GM19467 (cell line): ENCODE results near the gene ENO2.

Source experiments
- ATAC-seq: cut with Tn5 transposase; IDR thresholded peaks from one replicate; pipeline ENCODE4 v1.9.1; 2021; ENCODE audit warnings: mild to moderate bottlenecking, moderate library complexity; ENCODE audit not compliant: unreplicated experiment

Gene ENO2

DNA sequence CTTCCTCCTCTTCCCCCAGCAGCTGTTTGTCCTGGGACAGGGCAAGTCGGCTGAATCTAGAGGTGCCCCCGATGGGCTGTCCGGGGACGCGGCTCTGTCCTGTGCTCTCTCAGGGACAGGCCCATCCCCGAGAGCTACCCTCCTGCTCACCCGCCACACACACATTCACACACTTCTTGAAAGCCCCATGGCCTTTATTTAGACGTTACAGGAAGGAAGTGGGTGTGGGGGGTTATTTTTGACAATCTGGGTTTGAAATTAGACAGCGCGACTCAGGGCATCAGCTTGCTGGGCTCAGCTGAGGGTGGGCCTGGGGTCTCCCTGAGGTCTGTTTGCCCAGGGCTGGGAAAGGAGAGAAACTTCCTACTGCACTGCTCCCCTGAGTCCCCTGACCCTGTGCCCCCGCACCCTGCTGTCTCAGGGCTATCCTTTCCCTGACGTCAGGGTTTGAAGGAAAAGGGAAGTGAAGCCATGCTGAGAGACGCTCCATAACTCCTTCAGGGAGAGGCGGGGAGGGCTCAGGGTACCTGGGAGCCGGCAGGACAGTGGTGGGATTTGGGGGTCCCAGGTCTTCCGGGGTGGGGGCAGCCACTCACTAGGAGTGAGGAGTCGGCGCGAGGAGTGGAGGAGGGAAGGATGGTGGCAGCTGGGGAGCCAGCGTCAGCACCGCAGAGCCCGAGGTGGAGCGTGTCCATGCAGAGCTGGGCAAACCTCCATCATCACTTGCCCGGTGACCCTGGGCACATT is 44.9 kb downstream of the ENO2 start:
- peak; percentile 35 for ATAC-seq

DNA sequence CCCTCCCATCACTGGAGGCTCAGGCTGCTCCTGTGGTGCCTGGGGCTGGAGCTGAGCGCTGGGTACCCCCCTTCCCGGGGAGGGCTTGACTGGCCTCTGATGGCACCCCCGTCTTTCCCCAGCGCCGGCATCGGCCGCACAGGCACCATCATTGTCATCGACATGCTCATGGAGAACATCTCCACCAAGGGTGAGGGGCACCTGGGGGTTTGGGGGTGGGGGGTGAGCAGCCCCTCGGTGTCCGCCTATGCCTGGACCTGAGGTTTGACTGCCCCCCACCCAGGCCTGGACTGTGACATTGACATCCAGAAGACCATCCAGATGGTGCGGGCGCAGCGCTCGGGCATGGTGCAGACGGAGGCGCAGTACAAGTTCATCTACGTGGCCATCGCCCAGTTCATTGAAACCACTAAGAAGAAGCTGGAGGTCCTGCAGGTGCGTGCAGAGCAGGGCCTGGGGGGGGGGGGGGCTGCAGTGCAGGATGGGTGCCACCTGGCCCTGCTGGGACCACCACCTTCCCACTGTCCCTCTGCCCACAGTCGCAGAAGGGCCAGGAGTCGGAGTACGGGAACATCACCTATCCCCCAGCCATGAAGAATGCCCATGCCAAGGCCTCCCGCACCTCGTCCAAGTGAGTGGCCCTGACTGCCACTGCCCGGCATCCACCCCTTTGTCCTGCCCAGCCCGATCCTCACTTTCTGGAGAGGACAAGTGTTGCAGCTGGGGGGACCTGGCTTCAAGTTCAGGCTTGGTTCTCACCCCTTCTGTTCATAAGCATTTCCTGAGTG is 45.6 kb downstream of the ENO2 start:
- no peak for ATAC-seq

DNA sequence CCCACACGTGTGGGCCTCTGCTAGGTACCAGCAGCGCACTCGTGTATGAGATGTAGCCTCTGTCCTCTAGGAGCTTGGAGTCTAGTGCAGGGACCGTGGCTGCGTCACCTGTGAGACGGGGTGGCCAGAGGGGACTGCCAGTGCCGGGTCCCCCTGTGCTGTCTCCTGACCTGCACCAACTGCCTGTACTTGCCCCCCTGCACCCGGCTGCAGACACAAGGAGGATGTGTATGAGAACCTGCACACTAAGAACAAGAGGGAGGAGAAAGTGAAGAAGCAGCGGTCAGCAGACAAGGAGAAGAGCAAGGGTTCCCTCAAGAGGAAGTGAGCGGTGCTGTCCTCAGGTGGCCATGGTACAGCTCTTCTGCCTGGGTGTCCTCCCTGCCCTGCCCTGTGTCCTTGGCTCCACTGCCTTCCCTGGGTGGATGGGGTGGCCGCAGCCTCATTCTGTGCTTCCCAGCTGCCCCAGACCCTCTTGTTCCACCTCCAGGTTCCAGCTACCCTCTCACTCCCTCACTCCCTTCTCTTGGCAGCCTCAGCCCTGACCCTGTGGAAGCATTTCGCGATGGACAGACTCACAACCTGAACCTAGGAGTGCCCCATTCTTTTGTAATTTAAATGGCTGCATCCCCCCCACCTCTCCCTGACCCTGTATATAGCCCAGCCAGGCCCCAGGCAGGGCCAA is 46.4 kb downstream of the ENO2 start:
- ATAC-seq: no peak

DNA sequence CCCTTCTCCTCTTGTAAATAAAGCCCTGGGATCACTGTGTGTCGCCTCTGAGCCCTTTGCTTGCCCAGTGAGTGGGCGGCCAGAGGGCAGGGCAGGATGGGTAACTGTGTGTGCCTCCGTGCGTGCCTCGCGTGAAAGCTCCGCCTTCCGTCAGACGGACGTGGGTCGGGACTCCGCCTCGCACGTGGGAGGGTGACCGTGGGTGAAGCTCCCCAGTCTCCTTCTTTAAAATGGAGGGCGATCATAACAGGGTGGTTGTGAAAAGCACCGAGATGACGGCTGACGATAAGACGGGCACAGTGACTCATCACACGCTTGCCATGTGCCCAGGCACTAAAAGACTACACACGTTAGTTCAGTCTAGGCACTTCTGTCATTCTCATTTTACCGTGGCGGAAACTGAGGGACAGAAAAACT is 46.9 kb downstream of the ENO2 start:
- ATAC-seq: no peak

GRCh38 chr12:6961695-6962284 is 47.4 kb downstream of the ENO2 start:
- no peak for ATAC-seq

GRCh38 chr12:6962285-6963015 is 48.1 kb downstream of the ENO2 start:
- ATAC-seq: no peak

GRCh38 chr12:6963016-6963731 is 48.8 kb downstream of the ENO2 start:
- no peak for ATAC-seq

DNA sequence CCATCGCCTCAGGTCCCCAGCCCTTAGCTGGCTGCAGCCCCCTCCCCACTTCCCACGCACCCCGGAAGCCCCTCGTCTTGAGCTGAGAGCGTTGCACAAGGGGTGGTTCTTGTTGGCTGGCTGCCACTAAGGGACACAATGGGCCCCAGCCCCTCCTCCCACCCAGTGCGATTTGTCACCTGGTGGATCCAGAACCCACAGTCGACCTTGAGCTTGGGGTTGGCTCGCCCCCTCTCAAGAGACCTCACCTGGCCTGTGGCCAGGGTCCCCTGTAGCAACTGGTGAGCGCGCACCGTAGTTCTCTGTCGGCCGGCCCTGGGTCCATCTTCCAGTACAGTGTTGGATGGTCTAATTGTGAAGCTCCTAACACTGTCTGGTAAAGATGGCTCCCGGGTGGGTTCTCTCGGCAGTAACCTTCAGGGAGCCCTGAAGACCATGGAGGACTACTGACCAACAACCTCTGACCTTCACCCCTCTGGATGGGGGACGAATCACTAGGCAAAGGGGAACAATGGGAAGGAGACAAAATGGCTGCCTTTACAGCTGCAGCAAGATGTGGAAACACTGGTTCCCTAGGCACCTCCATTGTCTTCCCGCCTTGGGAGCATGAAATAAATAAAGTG is 49.5 kb downstream of the ENO2 start:
- ATAC-seq: no peak

DNA sequence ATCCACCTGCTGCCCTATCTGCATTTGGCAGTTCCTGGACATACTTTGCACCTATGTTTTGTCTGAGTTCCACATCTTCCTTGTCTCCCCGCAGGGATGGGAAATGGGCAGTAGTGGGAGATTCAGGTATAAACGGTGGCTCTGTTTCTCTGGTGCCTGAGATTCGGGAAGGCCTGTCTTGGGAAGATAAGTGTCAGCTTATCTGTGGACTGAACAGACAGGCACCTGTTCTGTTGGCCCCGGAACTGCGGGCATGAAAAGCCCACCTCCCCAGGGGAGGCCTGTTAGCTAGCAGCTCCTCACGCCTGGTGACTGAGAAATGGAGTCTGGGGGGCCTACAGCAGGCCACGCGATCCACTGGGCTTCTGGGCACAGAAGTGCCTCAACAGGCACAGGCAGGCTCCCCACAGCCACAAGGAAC is 50.2 kb downstream of the ENO2 start:
- ATAC-seq: no peak

- peak; percentile 50 for ATAC-seq
Observed at GRCh38 chr12:6965026-6965661, 50.8 kb downstream of the ENO2 start.

- no peak for ATAC-seq
Observed at GRCh38 chr12:6965714-6966113, 51.3 kb downstream of the ENO2 start.

- no peak for ATAC-seq
Observed at GRCh38 chr12:6966351-6966750, 52.0 kb downstream of the ENO2 start.

DNA sequence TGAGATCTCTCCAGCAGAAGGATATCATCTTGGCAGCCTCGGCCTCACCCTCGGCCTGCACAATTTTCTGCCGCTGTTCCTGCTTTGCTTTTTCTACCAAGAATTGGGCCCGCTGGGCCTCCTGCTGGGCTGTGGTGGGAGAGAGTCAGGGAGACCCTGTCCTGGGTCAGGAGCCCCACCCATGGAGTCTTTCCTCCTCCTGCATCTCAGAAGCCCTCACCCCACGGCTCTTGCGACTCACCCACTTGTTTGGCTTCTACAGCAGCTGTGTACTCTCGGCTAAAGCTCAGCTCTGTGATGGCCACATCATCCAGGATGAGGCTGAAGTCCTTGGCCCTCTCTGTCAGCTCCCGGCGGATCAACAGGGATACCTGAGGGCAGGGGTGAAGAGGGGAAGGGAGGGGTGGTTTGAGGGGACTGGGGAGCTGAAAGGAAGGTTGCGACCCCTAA is 53.3 kb downstream of the ENO2 start:
- ATAC-seq: no peak

GRCh38 chr12:6968426-6968825 is 54.0 kb downstream of the ENO2 start:
- no peak for ATAC-seq

DNA sequence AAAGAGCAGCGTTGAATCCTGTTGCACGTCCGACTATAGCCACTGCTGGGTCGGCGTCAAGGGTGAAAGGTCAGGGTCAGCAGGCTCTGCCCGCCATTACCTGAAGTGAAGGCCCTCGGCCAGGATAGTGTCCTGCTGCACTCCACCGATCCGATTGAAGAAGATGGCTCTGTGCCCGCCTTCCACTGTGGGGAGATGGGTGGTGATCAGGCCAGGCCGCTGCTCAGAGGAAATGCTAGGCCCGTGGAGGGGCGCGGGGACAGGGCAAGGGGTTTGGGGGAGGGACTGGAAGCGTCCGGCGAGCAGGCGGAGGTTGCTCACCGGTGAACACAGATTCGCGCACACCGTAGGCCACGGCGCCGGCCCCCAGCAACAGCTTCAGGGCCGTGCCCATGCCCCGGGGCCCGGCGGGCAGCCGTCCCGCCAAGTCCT is 55.7 kb downstream of the ENO2 start:
- peak; percentile 5 for ATAC-seq
